GM18502 (cell line): ENCODE data around the gene ESCO1.
A peak's percentile ranks its signal among the peaks of the same experiment; 100 is the strongest.
"Not testable (repeated sequence)": the region's sequence is repeated elsewhere in the genome, so short reads cannot be mapped to it uniquely, and the experiment has no call there.

ENCODE experiments used
- ATAC-seq: cut with Tn5 transposase; IDR thresholded peaks from one replicate; pipeline ENCODE4 v1.9.1; 2021; ENCODE audit warnings: mild to moderate bottlenecking; ENCODE audit not compliant: unreplicated experiment, poor library complexity

ESCO1 gene, protein sequence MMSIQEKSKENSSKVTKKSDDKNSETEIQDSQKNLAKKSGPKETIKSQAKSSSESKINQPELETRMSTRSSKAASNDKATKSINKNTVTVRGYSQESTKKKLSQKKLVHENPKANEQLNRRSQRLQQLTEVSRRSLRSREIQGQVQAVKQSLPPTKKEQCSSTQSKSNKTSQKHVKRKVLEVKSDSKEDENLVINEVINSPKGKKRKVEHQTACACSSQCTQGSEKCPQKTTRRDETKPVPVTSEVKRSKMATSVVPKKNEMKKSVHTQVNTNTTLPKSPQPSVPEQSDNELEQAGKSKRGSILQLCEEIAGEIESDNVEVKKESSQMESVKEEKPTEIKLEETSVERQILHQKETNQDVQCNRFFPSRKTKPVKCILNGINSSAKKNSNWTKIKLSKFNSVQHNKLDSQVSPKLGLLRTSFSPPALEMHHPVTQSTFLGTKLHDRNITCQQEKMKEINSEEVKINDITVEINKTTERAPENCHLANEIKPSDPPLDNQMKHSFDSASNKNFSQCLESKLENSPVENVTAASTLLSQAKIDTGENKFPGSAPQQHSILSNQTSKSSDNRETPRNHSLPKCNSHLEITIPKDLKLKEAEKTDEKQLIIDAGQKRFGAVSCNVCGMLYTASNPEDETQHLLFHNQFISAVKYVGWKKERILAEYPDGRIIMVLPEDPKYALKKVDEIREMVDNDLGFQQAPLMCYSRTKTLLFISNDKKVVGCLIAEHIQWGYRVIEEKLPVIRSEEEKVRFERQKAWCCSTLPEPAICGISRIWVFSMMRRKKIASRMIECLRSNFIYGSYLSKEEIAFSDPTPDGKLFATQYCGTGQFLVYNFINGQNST

DNA sequence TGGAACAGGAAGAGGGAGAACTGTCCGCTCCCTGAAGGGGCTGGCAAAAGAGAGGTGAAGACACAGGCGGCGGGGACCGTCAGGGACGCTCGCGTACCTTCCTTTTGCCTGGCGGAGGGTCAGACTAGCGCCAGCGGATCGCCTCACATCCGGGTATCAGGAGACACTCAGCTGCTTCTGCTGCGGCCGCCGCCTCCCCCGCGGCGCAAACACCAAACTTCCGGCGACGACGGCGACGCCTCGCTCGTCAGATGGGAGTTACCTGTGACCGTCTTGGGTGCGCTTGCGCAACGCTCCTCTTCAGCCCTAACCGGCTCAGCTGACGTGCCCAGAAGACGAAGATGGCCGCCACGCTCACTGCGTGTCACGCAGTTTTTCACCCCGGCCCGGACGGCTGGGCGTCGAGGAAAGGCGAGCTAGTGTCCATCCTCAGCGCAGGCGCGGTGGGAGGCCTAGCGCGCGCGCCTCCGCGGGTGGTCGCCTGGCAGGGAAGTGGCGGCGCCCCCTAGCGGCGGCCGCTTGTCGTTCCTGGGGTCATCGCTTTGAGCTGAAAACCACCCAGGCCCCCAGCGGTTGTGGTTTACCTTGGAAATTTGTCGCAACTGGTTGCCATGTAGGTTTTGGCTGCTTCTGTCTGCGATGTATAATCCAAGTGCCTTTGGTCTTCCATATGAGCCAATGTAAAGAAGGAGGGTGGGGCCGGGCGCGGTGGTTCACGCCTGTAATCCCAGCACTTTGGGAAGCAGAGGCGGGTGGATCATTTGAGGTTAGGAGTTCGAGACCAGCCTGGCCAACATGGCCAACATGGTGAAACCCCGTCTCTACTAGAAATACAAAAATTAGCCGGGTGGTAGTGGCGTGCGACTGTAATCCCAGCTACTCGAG is at the start of gene ESCO1:
Gene ESCO1, minus strand, starts transcription at position 179 of the 885 bp plus-strand sequence. CDS start 25,861 bp downstream, outside the sequence.
- ATAC-seq, result peak; percentile 89

DNA sequence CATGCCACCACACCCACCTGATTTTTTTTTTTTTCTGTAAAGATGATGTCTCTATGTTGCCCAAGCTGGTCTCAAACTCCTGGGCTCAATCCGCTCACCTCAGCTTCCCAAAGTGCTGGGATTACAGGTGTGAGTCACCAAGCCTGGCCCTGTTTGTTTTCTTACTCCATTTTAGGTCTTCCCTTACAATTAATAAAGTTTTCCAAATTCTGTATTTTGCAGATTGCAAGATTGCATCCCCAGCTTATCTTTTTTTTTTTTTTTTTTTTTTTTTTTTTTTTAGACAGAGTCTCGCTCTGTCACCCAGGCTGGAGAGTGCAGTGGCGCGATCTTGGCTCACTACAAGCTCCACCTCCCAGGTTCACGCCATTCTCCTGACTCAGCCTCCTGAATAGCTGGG is 39.9 kb upstream of the ESCO1 start:
- not testable (repeated sequence) for ATAC-seq

DNA sequence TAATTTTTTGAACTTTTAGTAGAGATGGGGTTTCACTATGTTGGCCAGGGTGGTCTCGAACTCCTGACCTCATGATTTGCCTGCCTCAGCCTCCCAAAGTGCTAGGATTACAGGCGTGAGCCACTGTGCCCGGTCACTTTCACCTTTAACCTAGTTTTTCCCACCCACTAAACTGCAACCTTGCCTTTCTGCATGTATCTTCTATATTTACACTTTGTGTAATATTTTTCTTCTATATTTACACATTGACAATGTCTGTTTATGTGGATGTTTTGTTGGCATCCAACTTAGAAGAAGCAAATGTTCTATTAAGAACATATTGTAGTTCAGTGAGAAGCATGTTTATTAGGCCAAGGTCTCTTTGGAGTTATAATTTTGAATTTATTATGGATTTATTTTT is 38.3 kb upstream of the ESCO1 start:
- ATAC-seq, result no peak

DNA sequence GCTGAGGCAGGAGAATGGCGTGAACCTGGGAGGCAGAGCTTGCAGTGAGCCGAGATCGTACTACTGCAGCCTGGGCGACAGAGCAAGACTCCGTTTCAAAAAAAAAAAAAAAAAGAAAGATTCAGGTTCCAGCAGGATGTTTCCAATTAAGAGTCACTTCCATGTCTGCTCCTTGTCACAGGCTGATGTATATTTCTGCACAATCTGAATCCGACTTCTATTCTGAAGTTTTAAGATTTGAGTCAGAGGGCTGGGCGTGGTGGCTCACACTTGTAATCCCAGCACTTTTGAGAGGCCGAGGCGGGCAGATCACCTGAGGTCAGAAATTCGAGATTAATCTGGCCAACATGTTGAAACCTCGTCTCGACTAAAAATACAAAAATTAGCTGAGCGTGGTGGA is 36.3 kb upstream of the ESCO1 start:
- no peak for ATAC-seq

DNA sequence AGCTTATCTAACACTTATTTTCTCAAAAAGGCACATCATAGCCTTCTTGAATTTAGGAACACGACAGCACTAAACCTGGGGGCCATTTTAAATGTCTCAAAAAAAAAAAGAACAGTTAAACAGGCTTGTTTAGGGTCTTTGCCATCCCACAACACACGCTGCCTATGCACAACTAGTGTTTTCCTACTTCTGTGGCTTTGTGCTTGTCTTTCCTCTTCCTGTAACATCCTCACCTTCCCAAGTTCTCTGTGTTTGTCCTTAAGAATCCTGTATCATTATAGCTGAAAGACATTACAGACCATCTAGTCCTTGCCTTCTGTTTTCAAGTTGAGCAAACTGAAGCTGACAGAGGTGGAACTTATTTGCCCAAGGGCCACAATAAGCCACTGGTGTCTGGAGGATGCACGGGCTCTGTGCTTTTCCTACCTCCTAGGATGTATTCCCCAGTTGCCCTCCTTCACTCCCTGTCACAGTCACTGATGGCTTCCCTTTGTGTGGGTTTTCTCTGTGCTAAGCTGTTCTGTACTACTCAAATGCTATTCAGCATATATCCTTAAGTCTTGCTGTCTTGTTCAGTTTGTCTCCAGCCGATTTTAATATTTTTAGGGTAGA is 34.2 kb upstream of the ESCO1 start:
- no peak for ATAC-seq

DNA sequence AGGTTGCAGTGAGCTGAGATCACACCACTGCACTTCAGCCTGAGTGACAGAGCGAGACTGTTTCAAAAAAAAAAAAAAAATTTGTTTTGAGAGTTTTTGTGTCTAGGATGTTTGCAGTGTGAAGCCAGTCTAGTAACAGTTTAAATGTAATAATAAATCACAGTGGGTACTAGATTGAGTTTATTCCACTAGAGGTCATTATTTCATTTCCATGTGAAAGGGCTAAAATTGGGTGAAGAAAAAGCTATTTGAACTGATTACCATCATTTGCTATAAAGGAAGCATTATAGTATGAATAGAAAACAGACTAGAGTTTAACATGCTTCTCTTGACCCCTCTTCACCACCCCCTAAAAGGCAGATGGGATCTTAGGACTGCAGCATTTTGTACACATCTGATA is 31.9 kb upstream of the ESCO1 start:
- no peak for ATAC-seq

DNA sequence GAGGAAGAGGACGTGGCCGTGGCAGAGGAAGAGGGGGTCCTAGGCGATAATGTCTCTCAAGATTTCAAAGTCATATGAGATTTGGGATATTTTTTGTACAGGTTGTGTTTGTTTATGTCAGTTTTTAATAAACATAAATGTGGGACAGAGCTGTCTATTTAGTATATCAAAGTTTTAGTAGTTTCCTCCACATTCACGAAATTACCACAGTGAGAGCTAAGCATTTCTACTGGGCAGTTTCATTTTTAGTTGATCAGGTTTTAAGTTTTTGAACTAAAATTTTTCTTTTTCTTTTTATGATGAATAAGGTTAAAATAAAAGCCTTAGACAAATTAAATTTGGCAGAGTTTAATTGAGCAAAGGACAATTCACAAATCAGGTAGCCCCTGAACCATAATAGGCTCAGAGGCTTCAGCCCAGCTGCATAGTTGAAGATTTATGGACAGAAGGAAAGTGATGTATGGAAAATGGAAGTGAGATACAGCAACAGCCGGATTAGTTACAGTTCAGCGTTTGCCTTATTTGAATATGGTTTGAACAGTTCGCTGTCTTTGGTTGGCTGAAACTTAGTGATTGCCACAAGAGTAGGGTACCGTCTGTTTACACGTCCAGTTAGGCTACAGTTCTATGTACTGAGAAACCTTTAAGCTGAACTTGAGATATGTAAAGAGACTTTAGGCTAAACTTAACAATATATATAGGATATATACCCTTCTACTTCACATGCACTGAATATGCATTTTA is 28.8 kb upstream of the ESCO1 start:
- ATAC-seq, result peak; percentile 93

DNA sequence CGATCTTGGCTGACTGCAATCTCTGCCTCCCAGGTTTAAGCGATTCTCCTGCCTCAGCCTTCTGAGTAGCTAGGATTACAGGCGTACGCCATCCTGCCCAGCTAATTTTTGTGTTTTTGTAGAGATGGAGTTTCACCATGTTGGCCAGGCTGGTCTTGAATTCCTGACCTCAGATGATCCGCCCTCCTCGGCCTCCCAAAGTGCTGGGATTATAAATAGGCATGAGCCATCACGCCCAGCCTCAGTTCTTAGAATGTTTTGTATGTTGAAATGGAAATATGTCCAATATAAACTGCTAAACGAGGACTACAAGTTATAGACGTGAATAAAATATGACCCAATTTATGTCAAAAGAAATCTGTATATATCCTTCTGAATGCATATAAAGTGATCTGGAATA is 21.1 kb upstream of the ESCO1 start:
- ATAC-seq, result not testable (repeated sequence)

DNA sequence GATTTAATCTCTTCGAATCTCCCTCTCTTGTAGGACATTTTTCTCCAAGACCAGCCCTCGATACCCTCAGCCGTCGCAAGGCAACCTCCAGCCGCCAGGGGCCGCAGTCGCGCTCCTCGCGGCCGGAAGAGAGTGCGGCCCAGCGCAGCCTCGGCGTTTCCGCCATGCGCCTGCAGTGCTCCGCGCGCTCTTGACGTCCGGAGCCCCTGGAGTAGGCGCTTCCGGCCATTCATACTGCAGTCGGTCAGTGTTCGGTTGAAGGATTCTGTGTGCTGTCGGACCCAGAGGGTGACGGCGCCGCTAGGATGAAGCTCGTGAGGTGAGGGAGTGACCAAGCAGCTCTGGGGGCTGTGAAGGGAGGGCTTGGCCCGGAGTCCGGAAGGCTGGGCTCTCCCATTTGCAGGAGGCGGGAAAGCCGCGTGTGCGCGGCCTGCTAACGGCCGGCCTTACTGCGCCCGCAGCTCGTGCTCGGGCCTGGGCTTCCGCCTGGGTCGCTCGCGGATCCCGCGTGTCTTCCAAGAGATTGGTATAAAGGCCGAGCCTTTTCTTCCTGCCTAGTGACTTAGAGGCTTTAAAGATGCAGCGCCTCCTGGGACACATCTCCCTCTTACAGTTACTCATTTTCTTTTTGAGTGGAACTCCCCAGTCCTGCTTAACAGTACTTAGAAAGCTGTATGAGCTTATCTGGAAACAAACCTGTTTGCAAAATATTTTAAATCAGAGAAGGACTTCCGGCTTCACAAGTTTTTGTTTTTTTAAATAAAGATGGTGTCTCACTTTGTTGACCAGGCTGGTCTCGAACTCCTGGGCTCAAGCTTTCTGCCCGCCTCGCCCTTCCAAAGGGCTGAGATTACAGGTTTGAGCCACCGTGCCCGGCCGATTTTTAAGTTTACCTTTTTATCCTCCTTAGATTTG is 11.9 kb upstream of the ESCO1 start, which contains the start of gene SNRPD1:
Gene SNRPD1, plus strand, starts transcription at position 190 of the 915 bp plus-strand sequence. Its CDS starts 116 bp downstream, at position 306.
- ATAC-seq, result peak; percentile 96

DNA sequence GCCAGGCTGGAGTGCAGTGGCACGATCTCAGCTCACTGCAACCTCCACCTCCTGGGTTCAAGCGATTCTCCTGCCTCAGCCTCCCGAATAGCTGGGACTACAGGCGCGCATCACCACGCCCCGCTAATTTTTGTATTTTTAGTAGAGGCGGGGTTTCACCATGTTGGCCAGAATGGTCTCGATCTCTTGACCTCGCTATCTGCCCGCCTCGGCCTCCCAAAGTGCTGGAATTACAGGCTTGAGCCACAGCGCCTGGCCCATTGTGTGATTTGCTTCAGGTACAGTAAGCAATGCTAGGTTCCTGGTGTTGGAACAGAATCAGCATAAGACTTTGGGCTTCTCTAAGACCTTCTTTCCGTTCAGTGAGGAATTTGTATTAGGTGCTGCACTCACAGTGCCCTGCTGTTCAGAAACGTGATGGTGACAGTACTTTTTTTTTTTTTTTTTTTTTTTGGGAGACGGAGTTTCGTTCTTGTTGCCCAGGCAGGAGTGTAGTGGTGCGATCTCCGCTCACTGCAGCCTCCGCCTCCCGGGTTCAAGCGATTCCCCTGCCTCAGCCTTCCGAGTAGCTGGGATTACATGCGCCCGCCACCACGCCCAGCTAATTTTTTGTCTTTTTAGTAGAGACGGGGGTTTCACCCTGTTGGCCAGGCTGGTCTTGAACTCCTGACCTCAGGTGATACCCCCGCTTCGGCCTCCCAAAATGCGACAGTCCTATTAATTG is 11.1 kb upstream of the ESCO1 start:
- ATAC-seq, result peak; percentile 21

DNA sequence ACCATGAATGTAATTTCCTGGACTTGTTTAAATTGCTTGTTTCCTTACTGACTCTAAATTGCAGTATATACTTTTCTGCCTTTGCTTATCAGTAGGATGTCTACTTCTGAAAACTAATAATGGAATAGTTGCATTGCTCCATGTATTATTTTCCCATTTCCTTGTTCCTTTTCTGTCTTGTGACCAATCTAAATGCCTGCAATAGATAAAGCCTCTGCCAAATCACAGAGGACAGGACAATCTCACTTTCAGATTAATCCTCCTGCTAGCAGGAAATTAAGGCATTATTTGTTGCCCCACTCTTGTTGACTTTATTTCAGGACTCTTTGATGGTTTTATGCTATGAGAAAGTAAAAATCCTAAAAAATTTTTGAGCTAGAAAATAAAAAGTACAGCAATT is 4.7 kb upstream of the ESCO1 start:
- no peak for ATAC-seq

DNA sequence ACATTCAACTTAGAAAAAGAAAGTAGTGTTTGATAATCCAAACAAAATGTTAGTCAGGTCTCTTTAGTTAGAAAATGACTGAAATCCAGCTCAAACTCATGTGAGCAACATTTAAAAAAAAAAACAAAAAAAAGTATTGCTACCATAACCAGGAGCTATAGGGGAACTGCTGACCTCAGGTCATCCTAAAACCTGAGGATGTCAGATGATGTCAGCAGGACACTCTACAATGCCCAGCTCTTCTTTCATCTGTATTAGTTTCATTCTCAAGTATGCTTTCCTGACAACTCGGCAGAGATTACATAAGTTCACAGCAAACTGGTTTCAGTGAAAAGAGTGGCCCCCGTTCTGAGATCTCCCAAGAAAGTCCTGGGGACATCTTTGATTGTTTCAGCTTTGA is 4.2 kb upstream of the ESCO1 start:
- ATAC-seq, result no peak

DNA sequence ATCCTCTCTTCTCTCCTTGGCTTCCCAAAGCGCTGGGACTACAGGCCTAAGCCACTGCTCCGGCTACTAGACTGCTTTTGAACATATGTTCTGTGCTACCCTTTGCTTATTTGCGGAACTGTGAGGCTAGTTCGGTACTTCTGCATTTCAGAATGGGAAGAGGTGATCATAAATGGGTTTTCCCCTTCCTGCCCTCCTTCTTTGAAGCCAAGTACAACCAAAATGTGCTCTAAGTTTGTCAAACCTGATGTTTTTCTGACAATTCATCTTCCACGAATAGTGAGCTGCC is 1.7 kb upstream of the ESCO1 start:
- ATAC-seq, result no peak

DNA sequence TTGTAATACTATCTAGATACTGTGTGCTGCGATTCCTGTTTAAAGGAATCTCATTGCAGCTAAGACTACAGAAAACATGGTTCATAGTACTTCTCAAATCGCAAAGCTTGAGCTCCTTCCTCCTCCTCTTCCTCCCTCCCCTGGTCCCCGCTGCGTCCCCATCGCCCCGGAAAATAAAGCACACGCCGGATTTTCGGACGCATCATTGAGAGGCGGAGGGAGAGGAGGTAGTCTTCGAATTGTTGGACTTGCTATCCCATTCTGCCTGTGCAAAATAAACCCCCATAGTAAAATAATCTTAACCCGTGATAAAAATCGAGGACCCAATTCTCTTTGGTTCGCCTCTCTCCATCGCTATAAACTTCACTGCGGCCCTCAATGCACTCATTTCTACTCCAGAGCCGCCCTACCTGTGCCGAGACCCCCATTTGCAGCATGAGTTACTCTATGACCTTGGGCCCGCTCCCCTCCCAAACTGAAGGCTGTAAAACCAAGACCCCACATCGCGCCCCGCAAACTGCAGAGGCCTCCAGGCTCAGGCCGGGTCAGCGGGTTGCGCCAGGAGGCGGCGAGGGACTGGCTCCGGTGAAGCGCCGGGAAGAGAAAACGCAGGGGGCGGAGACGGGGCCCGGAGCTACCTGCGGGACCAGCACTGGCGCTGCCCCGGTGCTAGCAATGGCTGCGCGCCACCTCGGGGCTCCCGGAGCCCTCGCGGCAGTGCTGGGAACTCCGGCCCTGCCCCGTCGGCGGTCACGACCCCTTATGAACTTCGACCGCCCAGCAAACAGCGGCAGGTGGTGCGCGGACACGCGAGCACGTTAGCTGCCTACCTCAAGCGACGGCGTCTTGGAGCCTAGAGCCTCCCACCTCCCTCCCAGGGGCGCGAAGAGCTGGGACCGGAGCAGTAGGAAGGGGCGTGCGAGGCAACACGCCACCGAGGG is 649 bp downstream of the ESCO1 start:
- peak; percentile 52 for ATAC-seq

DNA sequence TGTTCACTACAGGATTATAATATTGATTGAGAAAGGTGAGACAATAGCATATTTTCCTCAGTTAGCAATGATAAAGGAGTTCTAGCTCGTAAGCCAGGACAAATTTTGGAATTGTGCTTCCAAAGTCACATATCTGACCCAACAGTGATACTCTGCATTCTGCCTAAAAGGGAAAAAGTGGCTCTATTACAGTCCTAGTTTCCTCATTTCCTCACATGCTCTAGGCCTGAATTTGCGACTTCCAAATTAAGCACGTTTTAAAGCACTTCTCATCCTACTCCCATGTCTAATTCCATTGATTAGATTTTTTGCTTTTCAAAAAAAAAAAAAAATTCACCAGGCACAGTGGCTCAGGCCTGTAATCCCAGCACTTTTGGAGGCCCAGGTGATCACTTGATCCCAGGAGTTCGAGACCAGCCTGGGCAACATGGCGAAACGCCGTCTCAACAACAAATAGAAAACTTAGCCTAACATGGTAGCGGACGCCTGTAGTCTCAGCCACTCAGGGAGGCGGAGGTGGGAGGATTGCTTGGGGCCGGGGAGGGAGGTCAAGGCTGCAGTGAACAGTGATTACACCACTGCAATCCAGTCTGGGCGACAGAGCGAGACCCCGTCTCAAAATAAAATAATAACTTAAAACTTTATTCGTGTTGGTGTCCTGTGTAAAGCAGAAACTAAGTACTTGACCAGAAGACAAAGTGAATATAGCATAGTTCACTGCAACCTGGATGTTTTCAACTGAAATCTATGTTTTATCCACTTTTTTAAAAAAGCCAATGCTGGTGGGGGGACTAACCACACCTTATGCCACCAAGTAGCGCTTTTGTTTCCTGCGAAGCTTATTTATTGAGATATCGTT is 1.5 kb downstream of the ESCO1 start:
- no peak for ATAC-seq

DNA sequence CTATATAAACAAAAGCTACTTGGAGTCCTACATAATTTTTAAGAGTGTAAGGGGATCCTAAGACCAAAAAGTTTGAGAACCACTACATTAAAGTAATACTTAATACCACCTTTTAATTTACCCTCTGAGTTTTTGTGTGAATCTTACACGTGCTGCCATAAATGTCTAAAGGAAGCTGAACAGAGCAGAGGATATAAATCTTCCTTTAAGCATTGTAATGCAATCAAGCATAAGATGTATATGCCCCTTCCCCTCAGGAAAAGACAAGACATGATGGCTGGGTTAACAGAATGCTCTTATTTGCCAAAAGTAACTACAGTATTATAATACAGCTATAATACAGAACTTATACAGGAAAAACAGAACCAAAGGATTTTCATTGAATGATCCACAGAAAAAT is 2.9 kb downstream of the ESCO1 start:
- ATAC-seq, result no peak
